Endothelial cell of umbilical vein (primary cell): ENCODE data around the gene GHITM. TPM values are rescaled to one million over a fixed set of nuclear protein-coding genes. Genes with fewer than 3 reads are reported as not detected.

ENCODE experiments used
- BruUV-seq: library from RNA; stranded (reverse); fragments of 400-500 nt; replicated peaks from 2 replicates; lab custom pipeline; 2021; lab: Mats Ljungman, UMichigan
- CTCF ChIA-PET: fragments of 300-600, 350-600 bp; sonication (Branson Sonifier 250); formaldehyde crosslinking; loops from one replicate; lab custom pipeline; 2021; ENCODE audit warnings: antibody characterized with exemption, inconsistent platforms; lab: Charles Lee
- POLR2A ChIA-PET: fragments of 300-600, 350-600 bp; sonication (Branson Sonifier 250); formaldehyde crosslinking; loops from one replicate; lab custom pipeline; 2021; ENCODE audit warnings: antibody characterized with exemption, inconsistent platforms; lab: Charles Lee
- DNase-seq: peaks from one replicate; pipeline ENCODE4 v3.0.0-alpha.2; 2011; ENCODE audit warnings: low read depth, low spot score
- FAIRE-seq: peaks from 2 replicates; lab custom pipeline; 2011; peaks lifted over from hg19 to GRCh38; lab: Jason Lieb, UNC
- H2AFZ ChIP-seq: 2 replicates; pipeline ENCODE4 v1.6.0; 2012; ENCODE audit warnings: low read depth, low read length, control low read depth, inconsistent platforms
- H3K27ac ChIP-seq: 2 replicates; pipeline ENCODE4 v1.5.1; 2011; ENCODE audit warnings: low read depth, mild to moderate bottlenecking, control low read depth, low read length, moderate library complexity; ENCODE audit not compliant: insufficient read depth
- H3K27me3 ChIP-seq, 2 experiments: 2 replicates each; pipeline versions ENCODE4 v1.6.0 to v1.6.1; 2011; ENCODE audit warnings: low read length in 2 of 2, mixed read lengths in 1 of 2; ENCODE audit not compliant: control insufficient read depth in 2 of 2, insufficient read depth in 2 of 2
- H3K36me3 ChIP-seq, 2 experiments: 2 replicates in 1 of 2; 3 replicates in 1 of 2; pipeline ENCODE4 v1.5.1; 2011; ENCODE audit warnings: low read length in 2 of 2, mild to moderate bottlenecking in 1 of 2, moderate library complexity in 1 of 2; ENCODE audit not compliant: control insufficient read depth in 2 of 2, insufficient read depth in 2 of 2; ENCODE audit errors: extremely low read depth in 1 of 2
- H3K4me1 ChIP-seq: 3 replicates; pipeline ENCODE4 v1.5.1; 2011; ENCODE audit warnings: mild to moderate bottlenecking, low read length; ENCODE audit not compliant: control insufficient read depth, insufficient read depth; ENCODE audit errors: extremely low read depth
- H3K4me2 ChIP-seq: 2 replicates; pipeline ENCODE4 v1.6.1; 2011; ENCODE audit warnings: low read length, control low read depth, mixed read lengths; ENCODE audit not compliant: insufficient read depth
- H3K4me3 ChIP-seq, 3 experiments: fragments of 200-600 bp in 1 of 3; sonication (generic), shearing (Covaris generic) in 1 of 3; replicated peaks in 1 of 3; 2 replicates each; pipeline ENCODE4 v1.5.1; 2011 to 2016; ENCODE audit warnings: control low read depth in 3 of 3, low read length in 3 of 3, mild to moderate bottlenecking in 2 of 3, inconsistent platforms in 1 of 3, low read depth in 1 of 3, moderate library complexity in 1 of 3; ENCODE audit not compliant: insufficient read depth in 1 of 3
- H3K79me2 ChIP-seq: 2 replicates; pipeline ENCODE4 v1.6.0; 2012; ENCODE audit warnings: low read length, inconsistent platforms; ENCODE audit not compliant: control insufficient read depth, insufficient read depth
- H3K9ac ChIP-seq: replicated peaks from 2 replicates; pipeline ENCODE3; 2011; ENCODE audit warnings: low read length, control low read depth; ENCODE audit not compliant: insufficient read depth; ENCODE audit errors: extremely low read depth
- H3K9me1 ChIP-seq: replicated peaks from 3 replicates; pipeline ENCODE4 v1.6.0; 2011; ENCODE audit warnings: mild to moderate bottlenecking, low read length; ENCODE audit not compliant: control insufficient read depth, insufficient read depth; ENCODE audit errors: extremely low read depth
- H3K9me3 ChIP-seq: replicated peaks from 2 replicates; pipeline ENCODE4 v1.5.1; 2012; ENCODE audit warnings: low read length, inconsistent platforms; ENCODE audit not compliant: control insufficient read depth, insufficient read depth
- H4K20me1 ChIP-seq: replicated peaks from 2 replicates; pipeline ENCODE3; 2011; ENCODE audit warnings: mild to moderate bottlenecking, low read length; ENCODE audit not compliant: control insufficient read depth, insufficient read depth; ENCODE audit errors: extremely low read depth
- EZH2 ChIP-seq: IDR thresholded peaks from 2 replicates; pipeline ENCODE4 v1.6.1; 2012; ENCODE audit warnings: borderline replicate concordance, low read depth, mild to moderate bottlenecking, moderate library complexity, low read length, inconsistent platforms; ENCODE audit not compliant: severe bottlenecking
- FOS ChIP-seq: IDR thresholded peaks from 2 replicates; pipeline ENCODE4 v1.6.1; 2011; ENCODE audit warnings: mild to moderate bottlenecking, low read length, moderate library complexity, borderline replicate concordance; ENCODE audit not compliant: insufficient read depth
- JUN ChIP-seq: IDR thresholded peaks from 2 replicates; pipeline ENCODE4 v1.6.1; 2011; ENCODE audit warnings: borderline replicate concordance, low read depth; ENCODE audit not compliant: insufficient read length, insufficient read depth
- MYC ChIP-seq: IDR thresholded peaks from one replicate; pipeline ENCODE4 v1.6.1; 2011; ENCODE audit warnings: mild to moderate bottlenecking, low read depth, low read length
- POLR2AphosphoS5 ChIP-seq: IDR thresholded peaks from 2 replicates; pipeline ENCODE4 v1.6.1; 2012; ENCODE audit warnings: low read depth, mild to moderate bottlenecking, control low read depth, low read length, moderate library complexity; ENCODE audit not compliant: insufficient read depth
- dilution Hi-C: fragments of 300-500 bp; cut with MboI; formaldehyde crosslinking; loops from one replicate; pipeline ENCODE4 v1.15.0; 2019; ENCODE audit warnings: low sequenced_read_pairs; ENCODE audit not compliant: extremely low pct_ligation_motif_present
- intact Hi-C: fragments of 100-400 bp; cut with micrococcal nuclease; formaldehyde crosslinking; loops from one replicate; pipeline ENCODE4 v1.10.0; 2022
- polyA plus RNA-seq, 4 experiments: library from polyadenylated mRNA; depleted of rRNA in 3 of 4; stranded (reverse) in 3 of 4; unstranded in 1 of 4; fragments of >200 nt; gene quantifications; 2 replicates each; pipeline versions ENCODE4 v1.2.1 to v1.2.3, GENCODE V29; 2011 to 2012; ENCODE audit warnings: missing spikeins in 1 of 4
- total RNA-seq: library from RNA; stranded (reverse); gene quantifications from 2 replicates; pipeline ENCODE4 v1.2.3, GENCODE V29; 2021
- TF ChIP-seq, protein P1 (sequence below), 2 donors: IDR thresholded peaks; 1 replicate in 1 of 2; 2 replicates in 1 of 2; pipeline ENCODE4 v1.5.1; 2011; ENCODE audit warnings: low read length in 2 of 2, mild to moderate bottlenecking in 2 of 2, moderate library complexity in 2 of 2, control low read depth in 1 of 2, inconsistent platforms in 1 of 2, low read depth in 1 of 2; ENCODE audit not compliant: insufficient read depth in 1 of 2; ENCODE audit errors: extremely low read depth in 1 of 2
- TF ChIP-seq, protein P2 (sequence below): IDR thresholded peaks from 2 replicates; pipeline ENCODE4 v1.6.1; 2011; ENCODE audit not compliant: insufficient read depth, insufficient read length

The GHITM gene
- total and polyA plus RNA-seq, 2 donors (not counting 3 experiments of a cell fraction or from before 2014, with no cell fraction given), result 113 to 122 TPM

DNA sequence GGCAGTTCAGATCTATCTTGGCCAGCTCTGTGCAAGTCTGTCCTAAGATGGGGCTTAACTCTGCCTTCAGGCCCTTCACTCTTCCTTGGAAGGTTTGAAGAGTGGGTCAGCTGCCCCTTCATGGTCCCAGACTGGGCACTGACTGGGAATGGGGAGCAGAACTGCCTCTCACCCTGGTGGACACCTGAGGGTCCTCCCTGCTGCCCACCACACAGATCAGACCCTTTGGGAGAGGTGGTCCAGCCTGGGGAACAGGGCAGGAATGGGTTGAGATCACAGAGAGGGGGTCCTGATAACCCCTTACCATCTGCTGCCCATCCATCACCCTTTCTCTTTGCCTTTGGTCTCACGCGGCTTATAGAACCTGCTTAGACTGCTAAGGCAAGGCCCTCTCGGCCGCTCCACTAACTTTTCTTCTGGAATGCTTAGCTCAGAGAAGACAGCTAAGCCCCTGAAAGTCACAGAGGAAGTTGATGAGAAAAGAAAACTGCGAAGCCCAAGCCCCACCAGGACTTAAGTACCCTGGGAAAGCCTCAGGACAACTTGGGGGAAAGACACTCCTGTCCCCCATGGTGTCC is 54.6 kb downstream of the GHITM start:
- no peak overlapping the region for H3K9ac ChIP-seq
- dilution Hi-C loops, result no loop called here

More for the DNA sequence above, 54.6 kb downstream of the GHITM start:
- H3K4me1 ChIP-seq, result no peaks in the 10 kb centered on the region
- DNase-seq (no peak), FAIRE-seq (no peak)
- ChIA-PET POLR2A (no interaction called here), CTCF (no interaction called here)
- TF ChIP-seq FOS, result no peak
- TF ChIP-seq, protein P1, sequence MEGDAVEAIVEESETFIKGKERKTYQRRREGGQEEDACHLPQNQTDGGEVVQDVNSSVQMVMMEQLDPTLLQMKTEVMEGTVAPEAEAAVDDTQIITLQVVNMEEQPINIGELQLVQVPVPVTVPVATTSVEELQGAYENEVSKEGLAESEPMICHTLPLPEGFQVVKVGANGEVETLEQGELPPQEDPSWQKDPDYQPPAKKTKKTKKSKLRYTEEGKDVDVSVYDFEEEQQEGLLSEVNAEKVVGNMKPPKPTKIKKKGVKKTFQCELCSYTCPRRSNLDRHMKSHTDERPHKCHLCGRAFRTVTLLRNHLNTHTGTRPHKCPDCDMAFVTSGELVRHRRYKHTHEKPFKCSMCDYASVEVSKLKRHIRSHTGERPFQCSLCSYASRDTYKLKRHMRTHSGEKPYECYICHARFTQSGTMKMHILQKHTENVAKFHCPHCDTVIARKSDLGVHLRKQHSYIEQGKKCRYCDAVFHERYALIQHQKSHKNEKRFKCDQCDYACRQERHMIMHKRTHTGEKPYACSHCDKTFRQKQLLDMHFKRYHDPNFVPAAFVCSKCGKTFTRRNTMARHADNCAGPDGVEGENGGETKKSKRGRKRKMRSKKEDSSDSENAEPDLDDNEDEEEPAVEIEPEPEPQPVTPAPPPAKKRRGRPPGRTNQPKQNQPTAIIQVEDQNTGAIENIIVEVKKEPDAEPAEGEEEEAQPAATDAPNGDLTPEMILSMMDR (IDR thresholded peaks at IDR 0.05; ENCODE audit: extremely low read depth in 1 of 2, insufficient read depth in 1 of 2, low read depth in 1 of 2, low read length in 2 of 2), result no peak
- TF ChIP-seq MYC, result no peak
- no peak for TF ChIP-seq EZH2
- TF ChIP-seq JUN, result no peak
- TF ChIP-seq, protein P2, sequence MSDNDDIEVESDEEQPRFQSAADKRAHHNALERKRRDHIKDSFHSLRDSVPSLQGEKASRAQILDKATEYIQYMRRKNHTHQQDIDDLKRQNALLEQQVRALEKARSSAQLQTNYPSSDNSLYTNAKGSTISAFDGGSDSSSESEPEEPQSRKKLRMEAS, result no peak
- no peak for TF ChIP-seq POLR2AphosphoS5
- no peaks in the 10 kb centered on the region for H3K79me2 ChIP-seq
- intact Hi-C loops, result no loop called here
- BruUV-seq, result no TSS peak
- H3K27ac ChIP-seq, result no peak overlapping the region
- H2AFZ ChIP-seq, result no peak overlapping the region
- H3K4me3 ChIP-seq, result no peak overlapping the region
- no peaks in the 10 kb centered on the region for H3K36me3 ChIP-seq
- peaks cover 31% of the 10 kb centered on the region in 2 experiments for H3K27me3 ChIP-seq
- H3K9me1 ChIP-seq, result no peaks in the 10 kb centered on the region
- H4K20me1 ChIP-seq, result no peaks in the 10 kb centered on the region
- H3K9me3 ChIP-seq, result no peaks in the 10 kb centered on the region
- no peak overlapping the region for H3K4me2 ChIP-seq
